ENCODE results near the gene DEAF1.

Gene DEAF1

DNA sequence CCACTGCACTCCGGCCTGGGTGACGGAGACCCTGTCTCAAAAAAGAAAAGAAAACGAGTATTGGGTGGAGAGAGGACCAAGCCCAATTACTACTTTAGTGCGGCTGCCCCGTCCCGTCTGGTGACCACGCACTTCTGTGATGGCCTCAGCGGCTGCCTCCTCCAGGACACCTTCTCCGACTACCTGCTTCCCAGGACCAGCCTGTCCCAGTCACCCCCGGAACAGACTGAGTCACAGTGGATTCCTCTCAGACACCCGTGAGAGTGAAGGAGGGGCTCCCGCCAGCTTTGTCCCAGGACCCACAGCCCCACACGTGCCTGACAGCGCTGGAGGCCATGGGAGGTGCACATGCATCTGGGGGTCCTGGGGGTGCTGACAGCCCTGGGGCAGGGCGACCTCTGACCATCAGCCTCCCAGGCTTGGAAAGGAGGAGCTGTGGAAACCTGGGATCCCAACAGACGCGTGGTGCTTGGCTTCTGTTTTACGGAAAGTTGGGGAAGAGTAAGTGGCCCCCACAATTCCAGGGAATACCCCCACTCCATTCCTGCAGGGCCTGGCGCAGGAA lies 53.1 kb downstream of the DEAF1 start:
- no peaks in the 10 kb centered on the region for H4K20me1 ChIP-seq (ENCODE audit: insufficient read depth)
- no peaks in the 10 kb centered on the region for H3K36me3 ChIP-seq (ENCODE audit: insufficient read depth)
- H3K4me1 ChIP-seq (ENCODE audit: low read depth, poor library complexity, severe bottlenecking) = peaks cover 41% of the 10 kb centered on the region
- no peaks in the 10 kb centered on the region for H3K27me3 ChIP-seq (ENCODE audit: insufficient read depth, low read depth)
- H3K27ac ChIP-seq = no peak overlapping the region
- H3K4me3 ChIP-seq (IDR thresholded peaks at IDR 0.05; ENCODE audit: insufficient read depth, low read depth, low read length) = no peak overlapping the region
- no peaks in the 10 kb centered on the region for H3K79me2 ChIP-seq (ENCODE audit: insufficient read depth, low read depth)
- TF ChIP-seq, protein P1, sequence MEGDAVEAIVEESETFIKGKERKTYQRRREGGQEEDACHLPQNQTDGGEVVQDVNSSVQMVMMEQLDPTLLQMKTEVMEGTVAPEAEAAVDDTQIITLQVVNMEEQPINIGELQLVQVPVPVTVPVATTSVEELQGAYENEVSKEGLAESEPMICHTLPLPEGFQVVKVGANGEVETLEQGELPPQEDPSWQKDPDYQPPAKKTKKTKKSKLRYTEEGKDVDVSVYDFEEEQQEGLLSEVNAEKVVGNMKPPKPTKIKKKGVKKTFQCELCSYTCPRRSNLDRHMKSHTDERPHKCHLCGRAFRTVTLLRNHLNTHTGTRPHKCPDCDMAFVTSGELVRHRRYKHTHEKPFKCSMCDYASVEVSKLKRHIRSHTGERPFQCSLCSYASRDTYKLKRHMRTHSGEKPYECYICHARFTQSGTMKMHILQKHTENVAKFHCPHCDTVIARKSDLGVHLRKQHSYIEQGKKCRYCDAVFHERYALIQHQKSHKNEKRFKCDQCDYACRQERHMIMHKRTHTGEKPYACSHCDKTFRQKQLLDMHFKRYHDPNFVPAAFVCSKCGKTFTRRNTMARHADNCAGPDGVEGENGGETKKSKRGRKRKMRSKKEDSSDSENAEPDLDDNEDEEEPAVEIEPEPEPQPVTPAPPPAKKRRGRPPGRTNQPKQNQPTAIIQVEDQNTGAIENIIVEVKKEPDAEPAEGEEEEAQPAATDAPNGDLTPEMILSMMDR (conservative IDR thresholded peaks at IDR 0.05; ENCODE audit: low read depth, low read length) = no peak
- no peak overlapping the region for H2AFZ ChIP-seq (ENCODE audit: low read depth)
- no peak overlapping the region for H3K4me2 ChIP-seq
- H3K9ac ChIP-seq = no peak overlapping the region

DNA sequence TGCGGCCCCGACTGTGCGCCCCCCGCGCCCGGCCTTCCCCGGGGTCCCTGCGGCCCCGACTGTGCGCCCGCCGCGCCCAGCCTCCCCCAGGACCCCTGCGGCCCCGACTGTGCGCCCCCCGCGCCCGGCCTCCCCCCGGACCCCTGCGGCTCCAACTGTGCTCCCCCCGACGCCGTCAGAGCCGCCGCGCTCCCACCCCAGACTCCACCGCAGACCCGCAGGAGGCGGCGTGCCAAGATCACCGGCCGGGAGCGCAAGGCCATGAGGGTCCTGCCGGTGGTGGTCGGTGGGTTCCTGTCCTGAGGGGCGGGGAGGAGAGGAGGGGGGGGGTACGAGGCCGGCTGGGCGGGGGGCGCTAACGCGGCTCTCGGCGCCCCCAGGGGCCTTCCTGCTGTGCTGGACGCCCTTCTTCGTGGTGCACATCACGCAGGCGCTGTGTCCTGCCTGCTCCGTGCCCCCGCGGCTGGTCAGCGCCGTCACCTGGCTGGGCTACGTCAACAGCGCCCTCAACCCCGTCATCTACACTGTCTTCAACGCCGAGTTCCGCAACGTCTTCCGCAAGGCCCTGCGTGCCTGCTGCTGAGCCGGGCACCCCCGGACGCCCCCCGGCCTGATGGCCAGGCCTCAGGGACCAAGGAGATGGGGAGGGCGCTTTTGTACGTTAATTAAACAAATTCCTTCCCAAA lies 54.9 kb downstream of the DEAF1 start:
- H2AFZ ChIP-seq (ENCODE audit: low read depth) = no peak overlapping the region
- no peak overlapping the region for H3K4me3 ChIP-seq (IDR thresholded peaks at IDR 0.05; ENCODE audit: insufficient read depth, low read depth, low read length)

DNA sequence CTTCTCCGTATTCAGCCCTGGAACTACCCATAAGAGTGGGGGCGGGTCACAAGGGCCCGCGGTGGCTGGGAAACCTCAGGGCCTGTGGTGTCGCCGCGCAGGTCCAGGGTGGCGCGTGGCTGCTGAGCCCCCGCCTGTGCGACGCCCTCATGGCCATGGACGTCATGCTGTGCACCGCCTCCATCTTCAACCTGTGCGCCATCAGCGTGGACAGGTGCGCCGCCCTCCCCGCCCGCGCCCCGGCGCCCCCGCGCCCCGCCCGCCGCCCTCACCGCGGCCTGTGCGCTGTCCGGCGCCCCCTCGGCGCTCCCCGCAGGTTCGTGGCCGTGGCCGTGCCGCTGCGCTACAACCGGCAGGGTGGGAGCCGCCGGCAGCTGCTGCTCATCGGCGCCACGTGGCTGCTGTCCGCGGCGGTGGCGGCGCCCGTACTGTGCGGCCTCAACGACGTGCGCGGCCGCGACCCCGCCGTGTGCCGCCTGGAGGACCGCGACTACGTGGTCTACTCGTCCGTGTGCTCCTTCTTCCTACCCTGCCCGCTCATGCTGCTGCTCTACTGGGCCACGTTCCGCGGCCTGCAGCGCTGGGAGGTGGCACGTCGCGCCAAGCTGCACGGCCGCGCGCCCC lies 55.6 kb downstream of the DEAF1 start:
- Histone ChIP-seq H2AFZ (ENCODE audit: low read depth) (no peak overlapping the region), H4K20me1 (ENCODE audit: insufficient read depth) (no peaks in the 10 kb centered on the region), H3K9ac (no peak overlapping the region), H3K36me3 (ENCODE audit: insufficient read depth) (no peaks in the 10 kb centered on the region), H3K27me3 (ENCODE audit: insufficient read depth, low read depth) (no peaks in the 10 kb centered on the region), H3K4me3 (IDR thresholded peaks at IDR 0.05; ENCODE audit: insufficient read depth, low read depth, low read length) (no peak overlapping the region), H3K79me2 (ENCODE audit: insufficient read depth, low read depth) (no peaks in the 10 kb centered on the region), H3K27ac (no peak overlapping the region), H3K4me2 (no peak overlapping the region), H3K4me1 (ENCODE audit: low read depth, poor library complexity, severe bottlenecking) (peaks cover 17% of the 10 kb centered on the region)
- TF ChIP-seq, protein P1 (conservative IDR thresholded peaks at IDR 0.05; ENCODE audit: low read depth, low read length) = no peak

More for the DNA sequence above, 54.9 kb downstream of the DEAF1 start:
- Histone ChIP-seq H3K79me2 (ENCODE audit: insufficient read depth, low read depth) (no peaks in the 10 kb centered on the region), H3K27me3 (ENCODE audit: insufficient read depth, low read depth) (no peaks in the 10 kb centered on the region), H4K20me1 (ENCODE audit: insufficient read depth) (no peaks in the 10 kb centered on the region), H3K27ac (no peak overlapping the region), H3K4me2 (no peak overlapping the region), H3K36me3 (ENCODE audit: insufficient read depth) (no peaks in the 10 kb centered on the region), H3K4me1 (ENCODE audit: low read depth, poor library complexity, severe bottlenecking) (peaks cover 24% of the 10 kb centered on the region), H3K9ac (no peak overlapping the region)
- TF ChIP-seq, protein P1 (conservative IDR thresholded peaks at IDR 0.05; ENCODE audit: low read depth, low read length) = no peak

DNA sequence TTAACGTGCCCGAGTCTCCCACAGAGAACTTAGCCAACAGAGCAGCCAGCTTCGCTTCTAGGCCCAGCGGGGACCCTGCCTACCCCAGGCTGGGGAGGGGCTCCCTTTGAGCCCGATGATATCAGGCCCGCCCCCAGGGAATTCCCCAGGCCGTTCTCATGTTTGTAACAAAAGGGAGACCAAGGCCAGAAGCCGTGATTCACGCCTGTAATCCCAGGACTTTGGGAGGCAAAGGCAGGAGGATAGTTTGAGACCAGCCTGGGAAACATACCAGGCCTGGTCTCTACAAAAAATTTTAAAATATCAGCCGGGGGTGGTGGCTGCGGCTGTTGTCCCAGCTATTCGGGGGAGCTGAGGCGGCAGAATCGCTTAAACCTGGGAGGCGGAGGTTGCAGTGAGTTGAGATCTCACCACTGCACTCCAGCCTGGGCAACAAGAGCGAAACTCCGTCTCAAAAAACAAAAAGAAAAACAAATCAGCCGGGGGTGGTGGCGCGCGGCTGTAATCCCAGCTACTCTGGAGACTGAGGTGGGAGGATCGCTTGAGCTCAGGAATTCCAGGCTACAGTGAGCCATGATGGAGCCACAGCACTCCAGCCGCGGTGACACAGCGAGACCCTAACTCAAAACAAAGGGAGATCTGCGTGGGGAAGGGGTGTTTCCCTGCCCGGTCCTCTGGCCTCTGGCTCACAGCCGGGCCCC lies 56.2 kb downstream of the DEAF1 start:
- H3K4me3 ChIP-seq (IDR thresholded peaks at IDR 0.05; ENCODE audit: insufficient read depth, low read depth, low read length) = no peak overlapping the region
- no peak overlapping the region for H3K9ac ChIP-seq
- no peaks in the 10 kb centered on the region for H3K36me3 ChIP-seq (ENCODE audit: insufficient read depth)
- H4K20me1 ChIP-seq (ENCODE audit: insufficient read depth) = no peaks in the 10 kb centered on the region
- no peak overlapping the region for H2AFZ ChIP-seq (ENCODE audit: low read depth)
- TF ChIP-seq, protein P1 (conservative IDR thresholded peaks at IDR 0.05; ENCODE audit: low read depth, low read length) = no peak
- peaks cover 10% of the 10 kb centered on the region for H3K4me1 ChIP-seq (ENCODE audit: low read depth, poor library complexity, severe bottlenecking)
- H3K79me2 ChIP-seq (ENCODE audit: insufficient read depth, low read depth) = no peaks in the 10 kb centered on the region
- H3K27ac ChIP-seq = no peak overlapping the region
- H3K27me3 ChIP-seq (ENCODE audit: insufficient read depth, low read depth) = no peaks in the 10 kb centered on the region
- H3K4me2 ChIP-seq = no peak overlapping the region

Measured in KMS-11 (cell line).